Measurements from ENCODE around the gene STKLD1. TPM values are rescaled to one million over a fixed set of nuclear protein-coding genes. Genes with fewer than 3 reads are reported as not detected.

The STKLD1 gene
- total RNA-seq, 1 donor from 2014 or later = 0.16 TPM

DNA sequence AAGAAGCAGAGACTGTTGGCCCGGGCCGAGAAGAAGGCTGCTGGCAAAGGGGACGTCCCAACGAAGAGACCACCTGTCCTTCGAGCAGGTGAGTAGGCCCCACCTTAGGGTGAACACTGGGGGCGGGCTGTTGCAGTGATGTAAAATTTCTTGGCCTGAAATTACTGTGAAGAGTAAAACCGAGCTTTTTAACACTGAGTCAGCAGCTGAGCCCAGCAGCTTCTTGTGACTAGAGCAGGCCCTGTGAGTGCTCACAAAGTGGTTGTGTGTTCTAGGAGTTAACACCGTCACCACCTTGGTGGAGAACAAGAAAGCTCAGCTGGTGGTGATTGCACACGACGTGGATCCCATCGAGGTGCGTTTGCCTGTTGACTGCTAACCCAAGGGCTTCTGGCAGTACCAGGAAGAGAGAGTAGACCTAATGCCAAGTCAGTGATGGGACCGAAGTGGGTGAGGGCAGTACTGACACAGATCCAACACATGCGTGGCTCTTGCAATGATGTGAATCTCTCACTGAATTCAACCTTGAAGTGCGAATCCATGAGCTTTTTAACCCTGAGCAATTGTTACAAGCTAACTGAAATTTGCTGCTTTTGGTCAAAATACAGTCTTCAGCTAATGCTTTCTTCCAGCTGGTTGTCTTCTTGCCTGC, 26.1 kb upstream of the STKLD1 start:
- intact Hi-C loops (cut with micrococcal nuclease) = loop anchor here (10.0 kb wide), 1 partner anchor 325 kb away; no protein-coding TSS in a partner anchor
- H3K4me1 Mint-ChIP-seq = peaks cover 46% of the 10 kb centered on the region
- peaks cover 2% of the 10 kb centered on the region for H3K27me3 Mint-ChIP-seq

DNA sequence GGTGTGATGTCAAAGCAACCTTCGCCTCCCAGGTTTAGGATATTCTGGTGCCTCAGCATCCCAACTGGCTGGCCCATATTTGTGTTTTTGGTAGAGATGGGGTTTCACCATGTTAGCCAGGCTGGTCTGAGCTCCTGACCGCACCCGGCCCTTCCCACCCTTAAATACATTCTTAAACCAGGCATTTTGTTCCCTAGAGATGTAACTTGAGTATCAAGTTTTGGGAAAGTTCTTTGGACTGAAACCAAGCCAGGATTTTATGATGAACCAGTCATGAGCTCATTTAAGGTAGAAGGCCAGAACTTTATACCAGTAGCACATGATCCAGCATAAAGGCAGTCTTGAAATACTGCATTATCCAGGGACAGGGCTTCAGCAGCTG, 24.6 kb upstream of the STKLD1 start:
- Mint-ChIP-seq H3K9me3 (no peaks in the 10 kb centered on the region), H3K27me3 (peaks cover 2% of the 10 kb centered on the region), H3K27ac (no peak overlapping the region), H3K4me3 (no peak overlapping the region), H3K4me1 (peaks cover 43% of the 10 kb centered on the region), H3K36me3 (ENCODE audit: low read depth) (peaks cover 65% of the 10 kb centered on the region)
- intact Hi-C loops (cut with micrococcal nuclease) = loop anchor here (10.0 kb wide), 1 partner anchor 327 kb away; no protein-coding TSS in a partner anchor
- no peak for DNase-seq

More for the DNA sequence above, 26.1 kb upstream of the STKLD1 start:
- Mint-ChIP-seq H3K36me3 (ENCODE audit: low read depth) (peaks cover 72% of the 10 kb centered on the region), H3K9me3 (no peaks in the 10 kb centered on the region), H3K4me3 (peak overlapping the region; percentile 100), H3K27ac (peak overlapping the region; percentile 72)
- no peak for DNase-seq

DNA sequence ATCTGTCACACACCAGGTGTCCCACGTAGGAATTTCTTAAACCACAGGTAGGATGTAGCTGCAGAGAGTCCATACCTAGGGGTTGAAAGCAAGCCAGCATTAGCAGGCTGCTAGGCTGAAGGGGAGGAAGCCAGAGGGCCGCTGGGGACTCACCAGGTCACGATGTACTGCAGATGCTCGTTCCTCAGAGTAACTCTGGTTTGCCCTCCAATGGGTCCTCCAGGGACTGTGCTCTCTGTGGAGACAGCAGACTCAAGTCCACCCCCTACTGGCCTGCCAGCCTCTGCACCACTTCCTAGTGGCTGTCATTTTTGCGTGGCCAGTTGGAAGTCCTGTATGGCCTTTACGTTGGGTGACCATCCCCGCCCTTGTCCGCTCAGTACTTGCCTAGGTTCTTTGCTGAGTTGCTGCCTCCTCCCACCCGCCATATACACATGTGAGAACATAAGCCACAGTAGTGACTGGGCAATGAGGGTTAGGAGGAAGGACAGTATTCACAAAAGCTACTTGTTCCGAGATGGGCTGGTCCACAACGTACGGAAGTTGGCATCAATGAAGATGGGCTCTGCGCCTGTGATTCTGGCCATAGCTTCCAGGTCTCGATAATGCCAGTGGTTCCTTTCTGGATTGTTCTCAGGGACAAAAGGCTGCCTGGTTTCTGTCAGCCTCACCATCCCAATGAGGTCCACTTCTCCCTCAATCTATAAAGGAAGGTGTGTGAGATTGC, 24.1 kb upstream of the STKLD1 start:
- H3K9me3 Mint-ChIP-seq = no peaks in the 10 kb centered on the region
- peak; percentile 76 for DNase-seq
- peaks cover 59% of the 10 kb centered on the region for H3K36me3 Mint-ChIP-seq (ENCODE audit: low read depth)
- H3K27ac Mint-ChIP-seq = no peak overlapping the region
- H3K4me3 Mint-ChIP-seq = no peak overlapping the region
- H3K27me3 Mint-ChIP-seq = peaks cover 2% of the 10 kb centered on the region
- intact Hi-C loops (cut with micrococcal nuclease) = loop anchor here (10.0 kb wide), 1 partner anchor 327 kb away; no protein-coding TSS in a partner anchor
- peaks cover 37% of the 10 kb centered on the region for H3K4me1 Mint-ChIP-seq

DNA sequence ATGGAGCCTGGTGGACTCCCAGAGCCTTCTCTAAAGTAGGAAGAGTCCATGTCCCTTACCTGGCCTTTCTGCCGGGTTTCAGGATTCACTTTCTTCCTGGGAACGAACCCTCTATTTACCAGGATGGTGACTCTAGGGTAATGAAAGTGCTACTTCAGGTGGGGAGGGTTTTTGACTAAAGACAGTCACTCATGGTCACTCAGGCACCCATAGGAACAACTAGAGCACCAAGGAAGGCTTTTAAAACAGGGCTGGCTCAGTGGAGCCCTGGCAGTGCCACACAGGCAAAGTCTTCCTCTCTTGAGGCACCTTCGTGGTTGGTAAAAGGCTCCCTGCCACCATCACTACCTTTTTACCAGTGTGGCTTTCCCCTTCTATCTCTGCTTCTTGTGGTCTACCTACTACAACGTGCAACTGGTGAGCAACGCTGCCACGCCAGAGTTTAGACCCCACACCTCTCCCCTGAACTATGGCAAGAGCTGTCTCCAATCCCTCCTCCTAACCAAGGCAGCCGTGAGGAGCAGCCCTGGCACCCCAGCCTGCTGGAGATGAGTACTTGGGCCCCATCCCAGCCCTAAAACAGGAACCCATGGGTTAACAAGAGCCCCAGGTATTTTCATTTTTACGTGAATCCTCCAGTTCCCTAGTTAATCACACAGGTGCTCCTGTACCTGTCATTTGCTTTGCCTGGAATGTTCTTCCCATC, 23.4 kb upstream of the STKLD1 start:
- peaks cover 60% of the 10 kb centered on the region for H3K36me3 Mint-ChIP-seq (ENCODE audit: low read depth)
- no peaks in the 10 kb centered on the region for H3K9me3 Mint-ChIP-seq
- peak overlapping the region; percentile 48 for H3K27ac Mint-ChIP-seq
- DNase-seq = no peak
- intact Hi-C loops (cut with micrococcal nuclease) = loop anchor here (10.0 kb wide), 1 partner anchor 328 kb away; no protein-coding TSS in a partner anchor
- peaks cover 2% of the 10 kb centered on the region for H3K27me3 Mint-ChIP-seq
- peaks cover 39% of the 10 kb centered on the region for H3K4me1 Mint-ChIP-seq
- H3K4me3 Mint-ChIP-seq = no peak overlapping the region

DNA sequence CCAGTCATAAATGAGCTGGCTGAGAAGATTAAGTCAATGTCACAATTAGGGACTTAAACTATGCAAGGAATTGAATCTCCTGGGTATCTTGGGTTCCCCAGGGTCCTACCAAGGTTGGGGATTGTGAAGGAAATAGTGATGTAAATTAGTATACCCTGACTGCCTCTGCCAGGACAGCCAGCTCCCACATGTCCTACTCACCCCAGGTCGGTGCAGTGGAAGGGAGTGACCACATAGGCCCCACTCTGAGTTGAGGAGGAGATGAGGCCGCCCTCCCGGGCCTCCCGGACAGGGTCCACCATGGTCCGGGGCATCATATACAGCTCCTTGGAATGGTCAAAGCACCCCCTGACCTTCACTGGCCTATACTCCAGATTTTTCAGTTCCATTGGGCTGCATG, 22.6 kb upstream of the STKLD1 start:
- Mint-ChIP-seq H3K27ac (peak overlapping the region; percentile 39), H3K9me3 (no peaks in the 10 kb centered on the region), H3K4me3 (no peak overlapping the region), H3K36me3 (ENCODE audit: low read depth) (peaks cover 58% of the 10 kb centered on the region), H3K4me1 (peaks cover 43% of the 10 kb centered on the region), H3K27me3 (no peaks in the 10 kb centered on the region)
- intact Hi-C loops (cut with micrococcal nuclease) = loop anchor here (10.0 kb wide), 1 partner anchor 329 kb away; no protein-coding TSS in a partner anchor
- DNase-seq = no peak

DNA sequence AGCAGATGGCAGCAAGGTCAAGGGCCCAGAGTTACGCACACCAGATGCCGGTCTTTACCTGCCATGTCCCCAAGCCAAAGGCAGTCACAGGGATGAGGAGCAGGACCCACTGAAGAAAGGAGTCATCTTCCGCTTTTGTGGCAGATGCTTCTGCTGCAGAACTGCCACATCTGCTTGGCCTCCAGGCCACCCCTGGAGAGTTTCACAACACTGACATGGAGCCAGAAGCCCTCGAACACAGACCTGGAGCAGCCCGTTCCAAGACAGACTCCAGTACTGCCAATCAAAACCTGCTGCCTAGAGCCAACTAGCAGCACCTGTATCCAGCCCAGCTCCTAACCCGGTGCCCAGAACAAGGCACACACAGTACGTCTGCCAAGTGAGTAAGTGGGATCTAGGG, 21.4 kb upstream of the STKLD1 start:
- Mint-ChIP-seq H3K36me3 (ENCODE audit: low read depth) (peaks cover 51% of the 10 kb centered on the region), H3K4me1 (peaks cover 36% of the 10 kb centered on the region), H3K9me3 (no peaks in the 10 kb centered on the region), H3K27me3 (no peaks in the 10 kb centered on the region), H3K4me3 (peak overlapping the region; percentile 92), H3K27ac (peak overlapping the region; percentile 24)
- intact Hi-C loops (cut with micrococcal nuclease) = loop anchor here (5.0 to 10.0 kb wide), 2 partner anchors 63 to 330 kb away; partner anchors contain the start of gene REXO4
- DNase-seq = no peak

DNA sequence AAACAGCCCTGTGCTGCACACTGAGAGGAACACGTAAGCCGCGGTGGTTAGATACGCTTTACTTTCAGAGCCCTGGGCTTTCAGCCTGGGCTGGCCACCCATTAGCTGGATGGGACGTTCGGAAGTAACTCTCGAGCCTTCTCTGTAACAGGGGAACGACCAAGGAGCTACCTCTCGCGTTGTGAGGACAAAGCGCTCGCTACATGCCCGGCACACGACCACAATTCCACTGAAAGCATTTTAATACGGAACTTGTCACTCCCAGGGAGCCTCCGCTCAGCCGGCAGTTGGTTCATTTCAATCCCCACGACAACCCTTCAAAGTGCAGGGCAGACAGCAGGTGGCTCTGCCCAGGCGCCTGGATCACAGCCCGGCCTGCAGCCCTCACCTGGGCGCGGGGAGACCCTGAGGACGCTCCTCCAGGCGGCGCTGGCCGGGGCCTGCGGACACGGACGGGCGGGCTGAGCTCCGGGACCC, 20.2 kb upstream of the STKLD1 start:
- intact Hi-C loops (cut with micrococcal nuclease) = loop anchor here (1.0 to 10.0 kb wide), 4 partner anchors 8 to 331 kb away; partner anchors contain the start of genes MED22, REXO4 and RPL7A
- DNase-seq = peak; percentile 73
- Mint-ChIP-seq H3K4me3 (peak overlapping the region; percentile 92), H3K9me3 (no peaks in the 10 kb centered on the region), H3K4me1 (peaks cover 36% of the 10 kb centered on the region), H3K27ac (peak overlapping the region; percentile 82), H3K36me3 (ENCODE audit: low read depth) (peaks cover 48% of the 10 kb centered on the region), H3K27me3 (no peaks in the 10 kb centered on the region)

DNA sequence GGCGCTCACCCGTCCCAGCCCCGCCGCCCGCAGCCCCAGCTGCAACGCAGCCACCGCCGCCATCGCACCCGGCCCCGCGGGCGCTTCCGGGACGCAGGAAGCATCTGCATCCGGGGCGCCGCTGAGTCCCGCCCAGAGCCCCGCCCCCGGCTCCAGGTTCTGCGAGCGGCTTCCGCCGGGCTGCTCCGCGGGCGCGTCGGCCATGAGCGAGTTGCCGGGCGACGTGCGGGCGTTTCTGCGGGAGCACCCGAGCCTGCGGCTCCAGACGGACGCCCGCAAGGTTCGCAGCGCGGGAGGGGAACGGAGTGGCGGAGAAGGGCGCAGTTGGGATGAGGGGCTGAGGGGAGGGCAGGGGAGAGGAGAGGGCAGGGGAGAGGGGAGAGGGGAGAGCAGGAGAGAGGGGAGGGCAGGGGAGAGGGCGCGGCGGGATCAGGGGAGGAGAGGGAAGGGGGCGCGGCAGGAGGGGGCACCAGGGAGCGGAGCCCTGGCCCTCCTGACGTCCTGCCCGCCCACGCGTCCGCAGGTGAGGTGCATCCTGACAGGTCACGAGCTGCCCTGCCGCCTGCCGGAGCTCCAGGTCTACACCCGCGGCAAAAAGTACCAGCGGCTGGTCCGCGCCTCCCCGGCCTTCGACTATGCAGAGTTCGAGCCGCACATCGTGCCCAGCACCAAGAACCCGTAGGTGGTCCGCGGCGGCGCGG, 19.6 kb upstream of the STKLD1 start, which contains the start of the genes SURF1 and SURF2:
TSS of gene SURF1 (minus strand) at position 97 of the 701 bp plus-strand sequence. CDS start at position 63, 34 bp downstream.
TSS of gene SURF2 (plus strand) at position 160 of the 701 bp plus-strand sequence. CDS start at position 203, 43 bp downstream.
- H3K36me3 Mint-ChIP-seq (ENCODE audit: low read depth) = peaks cover 48% of the 10 kb centered on the region
- intact Hi-C loops (cut with micrococcal nuclease) = loop anchor here (1.0 to 10.0 kb wide), 4 partner anchors 8 to 332 kb away; partner anchors contain the start of genes MED22, REXO4 and RPL7A

DNA sequence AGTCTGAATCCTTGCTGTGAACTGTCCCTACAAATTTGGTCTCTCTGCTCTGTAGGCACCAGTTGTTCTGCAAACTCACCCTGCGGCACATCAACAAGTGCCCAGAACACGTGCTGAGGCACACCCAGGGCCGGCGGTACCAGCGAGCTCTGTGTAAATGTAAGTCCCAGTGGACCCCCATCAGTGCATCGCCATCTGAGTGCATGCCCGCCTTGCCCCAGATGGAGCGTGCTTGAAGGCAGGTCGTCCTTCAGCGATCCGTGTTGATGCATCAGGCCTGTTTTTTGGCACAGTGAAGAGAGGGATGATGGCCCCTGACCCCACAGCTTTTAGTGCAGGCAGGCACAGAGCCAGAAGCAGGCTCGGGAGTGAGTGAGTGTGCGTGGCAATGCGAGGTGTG, 18.5 kb upstream of the STKLD1 start:
- no peaks in the 10 kb centered on the region for H3K27me3 Mint-ChIP-seq
- no peak for DNase-seq
- H3K36me3 Mint-ChIP-seq (ENCODE audit: low read depth) = peaks cover 45% of the 10 kb centered on the region
- H3K4me3 Mint-ChIP-seq = peak overlapping the region; percentile 88
- H3K27ac Mint-ChIP-seq = no peak overlapping the region
- H3K4me1 Mint-ChIP-seq = peaks cover 46% of the 10 kb centered on the region
- intact Hi-C loops (cut with micrococcal nuclease) = loop anchor here (5.0 to 10.0 kb wide), 2 partner anchors 60 to 333 kb away; partner anchors contain the start of gene REXO4
- H3K9me3 Mint-ChIP-seq = no peaks in the 10 kb centered on the region

More for the DNA sequence above, 19.6 kb upstream of the STKLD1 start, which contains the start of the genes SURF1 and SURF2:
- DNase-seq = peak; percentile 97
- Mint-ChIP-seq H3K27me3 (no peaks in the 10 kb centered on the region), H3K27ac (peak within 1 kb of the TSS; percentile 84), H3K4me1 (peaks cover 42% of the 10 kb centered on the region), H3K4me3 (peak within 1 kb of the TSS; percentile 92), H3K9me3 (no peaks in the 10 kb centered on the region)

DNA sequence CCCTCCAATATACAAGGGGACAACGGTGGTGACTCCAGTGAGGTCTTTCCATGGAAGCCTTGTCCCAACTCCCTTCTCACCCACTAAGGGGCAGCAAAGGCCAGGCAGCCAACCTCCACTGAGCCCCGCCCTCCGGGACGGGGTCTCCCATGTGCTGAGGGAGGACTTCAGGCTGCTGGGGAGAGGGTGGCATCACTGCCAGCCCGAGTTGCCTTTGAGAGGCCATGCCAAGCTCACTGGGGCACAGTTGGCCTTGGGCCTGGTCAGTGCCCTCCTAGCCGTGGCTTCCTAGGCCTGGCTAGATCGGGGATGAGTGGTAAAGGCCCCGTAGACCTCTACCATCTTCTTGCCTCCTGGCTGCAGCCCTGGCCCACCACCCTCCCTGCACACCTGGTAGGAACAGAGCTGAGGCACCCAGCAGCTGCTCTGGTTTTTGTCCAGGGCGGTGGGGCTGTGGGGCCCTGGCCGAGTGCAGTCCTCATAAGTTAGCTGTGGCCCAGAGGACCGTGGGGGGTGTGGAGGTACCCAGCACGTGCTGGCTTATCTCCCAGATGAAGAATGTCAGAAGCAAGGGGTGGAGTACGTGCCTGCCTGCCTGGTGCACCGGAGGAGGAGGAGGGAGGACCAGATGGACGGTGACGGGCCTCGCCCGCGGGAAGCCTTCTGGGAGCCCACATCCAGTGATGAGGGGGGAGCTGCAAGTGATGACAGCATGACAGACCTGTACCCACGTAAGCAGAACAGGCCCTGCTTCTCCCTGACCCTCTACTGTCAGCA, 16.6 kb upstream of the STKLD1 start:
- DNase-seq = no peak
- H3K36me3 Mint-ChIP-seq (ENCODE audit: low read depth) = peaks cover 55% of the 10 kb centered on the region
- H3K27ac Mint-ChIP-seq = no peak overlapping the region
- peaks cover 41% of the 10 kb centered on the region for H3K4me1 Mint-ChIP-seq
- H3K9me3 Mint-ChIP-seq = no peaks in the 10 kb centered on the region
- H3K27me3 Mint-ChIP-seq = no peaks in the 10 kb centered on the region
- no peak overlapping the region for H3K4me3 Mint-ChIP-seq
- intact Hi-C loops (cut with micrococcal nuclease) = loop anchor here (5.0 to 10.0 kb wide), 2 partner anchors 58 to 335 kb away; partner anchors contain the start of gene REXO4

DNA sequence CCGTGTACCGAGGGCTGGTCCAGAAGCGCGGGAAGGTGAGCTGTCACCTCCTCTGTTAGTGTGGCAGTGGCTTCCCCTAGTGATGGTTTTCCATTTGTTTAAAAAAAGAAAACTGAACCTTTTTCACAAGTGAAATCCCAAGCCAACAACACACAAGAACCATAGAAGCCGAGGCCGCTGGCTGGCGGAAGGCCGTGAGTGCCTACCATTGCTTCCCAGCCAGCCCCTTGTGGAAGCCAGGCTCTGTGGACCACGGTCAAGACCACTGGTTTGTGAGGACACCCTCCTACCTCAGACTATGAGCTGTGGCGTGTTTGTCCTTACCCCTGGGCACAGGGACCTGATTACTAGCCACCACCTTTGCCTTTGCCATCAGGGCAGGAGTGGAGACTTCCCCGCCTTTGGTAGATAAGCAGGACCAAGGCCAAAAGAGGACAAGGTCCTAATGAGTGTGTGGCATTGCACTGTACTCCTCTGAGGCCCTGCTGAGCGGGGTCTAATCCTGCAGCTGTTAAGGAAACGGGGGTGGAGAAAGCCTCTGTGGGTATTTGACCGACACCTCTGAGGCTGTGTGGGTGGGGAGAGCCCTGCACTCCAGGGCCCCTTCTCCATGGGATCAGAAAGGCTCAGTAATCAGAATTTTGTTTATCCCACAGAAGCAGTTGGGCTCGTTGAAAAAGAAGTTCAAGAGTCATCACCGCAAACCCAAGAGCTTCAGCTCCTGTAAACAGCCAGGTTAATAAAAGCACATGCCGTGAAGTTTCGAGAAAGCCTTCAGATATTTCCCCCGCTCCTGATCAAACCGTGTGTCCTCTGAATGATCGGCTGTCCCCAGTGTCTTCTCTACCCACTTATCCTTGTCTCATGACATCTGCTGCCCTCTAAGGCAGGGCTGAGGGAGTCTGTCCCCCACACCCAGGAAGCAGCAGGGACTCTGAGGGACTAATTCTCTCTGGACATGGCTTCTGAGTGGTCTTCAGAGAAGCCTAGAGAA, 15.5 kb upstream of the STKLD1 start:
- Mint-ChIP-seq H3K4me3 (no peak overlapping the region), H3K36me3 (ENCODE audit: low read depth) (peaks cover 62% of the 10 kb centered on the region), H3K4me1 (peaks cover 35% of the 10 kb centered on the region), H3K27me3 (no peaks in the 10 kb centered on the region), H3K9me3 (no peaks in the 10 kb centered on the region), H3K27ac (peak overlapping the region; percentile 76)
- no peak for DNase-seq
- intact Hi-C loops (cut with micrococcal nuclease) = no loop called here

All from activated CD4-positive, alpha-beta T cell treated with anti-CD3 and anti-CD28 coated beads, Interleukin-2, amount 10 ng/mL, durations not matched to agents 24 days and 14 days (primary cell).